ENCODE data around the gene DEGS2.
"Not testable (repeated sequence)": the region's sequence is repeated elsewhere in the genome, so short reads cannot be mapped to it uniquely, and the experiment has no call there.

GRCh38 chr14:100180671-100181070, 21.2 kb upstream of the DEGS2 start:
- TF ChIP-seq CTCF, POLR2A, POLR2AphosphoS5, EP300 (IDR thresholded peaks at IDR 0.05): not testable (repeated sequence)

Data from upper lobe of left lung (tissue), 4 donors.